ENCODE results near the gene MINDY3.
A peak's percentile ranks its signal among the peaks of the same experiment; 100 is the strongest.

Gene MINDY3

DNA sequence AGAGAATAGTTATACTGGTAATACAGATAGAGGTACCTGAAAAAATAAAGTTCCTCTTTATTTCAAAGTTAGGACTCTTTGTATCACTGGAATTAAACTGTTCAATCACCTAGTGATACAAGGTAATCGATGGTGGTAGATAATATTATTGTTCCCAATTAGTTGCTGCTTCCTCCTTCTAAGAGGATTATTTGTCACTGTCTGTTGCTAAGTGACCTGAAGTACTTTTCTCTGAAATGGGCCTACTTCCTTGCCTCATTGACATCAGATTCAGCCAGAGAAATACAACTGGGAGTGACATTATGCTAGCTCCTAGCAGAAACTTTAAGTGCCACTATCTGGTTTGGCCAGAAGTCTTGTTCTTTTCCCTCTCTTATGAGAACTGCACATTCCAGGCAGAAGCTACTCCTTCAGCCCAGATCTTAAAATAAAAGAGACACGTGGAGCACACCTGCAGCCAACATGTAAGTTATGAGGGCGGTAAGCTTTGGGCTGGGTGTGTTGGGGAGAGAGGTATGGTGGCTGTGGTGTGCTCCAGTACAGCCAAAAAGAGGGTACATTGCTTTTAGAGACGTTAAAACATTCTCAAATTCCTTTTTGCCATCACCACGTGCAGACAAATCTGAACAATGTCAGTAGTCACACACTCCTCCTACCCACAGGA lies 54.8 kb downstream of the MINDY3 start:
- DNase-seq (ENCODE audit: low read depth) = no peak

GRCh38 chr10:15804109-15804508 lies 56.2 kb downstream of the MINDY3 start:
- no peak for DNase-seq (ENCODE audit: low read depth)

- no peak for DNase-seq (ENCODE audit: low read depth)
Observed at GRCh38 chr10:15802375-15802949, 57.8 kb downstream of the MINDY3 start.

- no peak for DNase-seq (ENCODE audit: low read depth)
Observed at GRCh38 chr10:15801641-15802040, 58.7 kb downstream of the MINDY3 start.

DNA sequence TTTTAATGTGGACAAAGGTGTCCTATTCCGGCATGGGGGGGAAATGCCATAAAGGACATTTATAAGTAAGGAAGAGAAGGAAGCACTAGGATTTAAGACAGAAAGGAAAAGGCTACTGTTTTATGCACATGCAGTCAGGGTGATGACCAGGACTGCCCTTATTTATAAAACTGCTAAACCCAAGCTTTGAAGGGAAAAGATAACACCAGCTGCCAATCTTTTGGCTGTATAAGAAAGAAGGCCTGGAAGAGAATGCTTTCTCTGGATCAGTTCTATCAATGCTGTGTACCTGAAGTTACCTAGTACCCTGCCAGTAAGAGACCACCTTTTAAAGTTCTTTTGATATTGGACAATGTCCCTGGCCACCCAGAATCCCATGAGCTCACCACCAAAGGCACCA lies 59.2 kb downstream of the MINDY3 start:
- DNase-seq (ENCODE audit: low read depth) = no peak

- no peak for DNase-seq (ENCODE audit: low read depth)
Observed at GRCh38 chr10:15797346-15797745, 63.0 kb downstream of the MINDY3 start.

DNA sequence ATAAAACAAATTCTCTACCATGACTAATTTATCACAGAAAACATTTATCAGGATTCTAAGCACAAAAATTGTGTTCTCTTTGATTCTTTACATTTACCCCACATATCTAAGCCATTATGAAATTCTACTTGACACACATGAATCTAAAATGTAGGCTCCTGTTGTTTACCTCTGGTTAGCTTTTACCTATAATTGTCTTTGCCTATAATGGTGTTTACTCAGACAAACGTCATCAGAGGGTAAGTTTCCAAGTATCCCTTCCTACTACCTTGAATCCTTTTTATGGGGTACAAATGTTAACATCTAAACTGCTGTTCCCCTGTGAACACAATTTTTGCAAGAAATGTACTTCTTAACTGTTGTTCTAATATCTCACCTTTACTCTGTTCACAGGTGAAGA lies 63.5 kb downstream of the MINDY3 start:
- no peak for DNase-seq (ENCODE audit: low read depth)

GRCh38 chr10:15796098-15796759 lies 64.1 kb downstream of the MINDY3 start:
- DNase-seq (ENCODE audit: low read depth) = no peak

- no peak for DNase-seq (ENCODE audit: low read depth)
Observed at GRCh38 chr10:15795036-15795792, 65.1 kb downstream of the MINDY3 start.

DNA sequence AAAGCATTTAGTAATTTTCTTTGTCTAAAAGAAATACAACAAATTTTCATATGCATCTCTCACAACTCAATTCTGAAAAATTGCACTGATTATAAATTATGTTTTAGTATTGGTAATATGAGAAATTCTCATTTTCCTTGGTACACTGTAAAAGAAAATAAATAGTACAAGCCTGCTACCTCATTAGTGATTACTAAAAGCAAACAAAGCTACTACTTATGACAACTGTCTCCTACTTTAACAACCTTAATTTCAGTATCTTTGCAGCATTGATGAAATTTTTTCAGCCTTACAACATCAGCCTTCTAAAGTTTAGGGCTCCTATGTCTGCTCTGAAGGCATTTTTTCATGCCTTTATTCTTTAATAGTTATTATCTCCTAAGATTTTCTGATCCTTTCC lies 65.7 kb downstream of the MINDY3 start:
- DNase-seq (ENCODE audit: low read depth) = no peak

DNA sequence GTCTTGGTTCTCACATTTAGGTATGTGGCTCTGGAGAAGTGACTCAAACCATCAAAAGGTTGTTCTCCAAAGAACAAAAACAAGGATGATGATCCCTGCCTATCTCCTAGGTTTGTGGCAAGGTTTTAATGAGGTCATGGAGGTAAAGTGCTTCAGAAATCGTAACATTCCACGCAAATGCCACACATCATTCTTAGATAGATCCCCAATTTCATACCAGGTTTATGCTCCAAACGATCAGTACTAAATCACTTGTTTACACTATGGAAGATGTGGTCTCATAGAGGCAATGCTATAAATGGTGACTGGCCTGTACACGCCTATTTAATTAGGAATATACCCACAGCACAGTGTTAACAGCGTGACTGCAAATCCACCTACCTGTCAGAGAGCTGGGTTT lies 66.6 kb downstream of the MINDY3 start:
- DNase-seq (ENCODE audit: low read depth) = no peak

DNA sequence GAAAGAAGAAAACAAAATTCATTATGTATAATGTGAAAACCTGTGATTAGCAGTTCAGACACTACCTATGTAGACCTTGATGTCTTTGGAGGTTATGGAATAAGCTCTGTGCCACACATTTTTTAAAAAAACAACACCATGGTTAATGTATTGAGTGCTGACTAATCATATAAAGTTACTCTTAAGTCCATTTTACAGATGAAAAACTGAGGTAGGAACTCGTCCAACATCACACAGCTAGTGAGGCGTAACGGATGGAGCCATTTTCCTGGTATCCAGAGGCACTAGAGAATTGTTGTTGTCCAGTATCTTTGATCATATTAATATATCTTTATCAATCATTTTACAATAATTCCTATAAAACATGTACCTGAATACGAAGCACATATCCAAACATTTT lies 67.5 kb downstream of the MINDY3 start:
- no peak for DNase-seq (ENCODE audit: low read depth)

- DNase-seq (ENCODE audit: low read depth) = peak; percentile 2
Observed at GRCh38 chr10:15791816-15792524, 68.3 kb downstream of the MINDY3 start.

- DNase-seq (ENCODE audit: low read depth) = peak; percentile 73
Observed at GRCh38 chr10:15789793-15790525, 70.3 kb downstream of the MINDY3 start.

DNA sequence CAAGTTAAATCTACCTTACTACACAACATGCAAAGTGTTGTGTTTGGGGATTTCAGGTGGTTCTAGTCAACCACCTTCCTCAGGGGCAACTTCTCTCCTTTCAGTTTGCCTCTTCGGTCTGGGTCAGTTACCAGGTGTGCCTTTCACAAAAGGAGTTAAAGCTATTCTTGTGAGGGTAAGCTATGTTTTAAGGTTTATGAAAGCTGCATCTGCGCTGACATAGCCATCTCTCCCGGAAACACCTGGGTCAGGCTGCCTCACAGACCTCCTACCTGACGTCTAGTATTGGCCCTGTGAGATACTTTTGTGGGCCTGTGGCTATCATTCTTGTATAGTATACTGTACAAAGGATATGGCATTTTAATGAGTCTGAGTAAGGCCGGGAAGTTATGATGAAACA lies 72.9 kb downstream of the MINDY3 start:
- no peak for DNase-seq (ENCODE audit: low read depth)

- peak; percentile 47 for DNase-seq (ENCODE audit: low read depth)
Observed at GRCh38 chr10:15784662-15785300, 75.5 kb downstream of the MINDY3 start.

DNA sequence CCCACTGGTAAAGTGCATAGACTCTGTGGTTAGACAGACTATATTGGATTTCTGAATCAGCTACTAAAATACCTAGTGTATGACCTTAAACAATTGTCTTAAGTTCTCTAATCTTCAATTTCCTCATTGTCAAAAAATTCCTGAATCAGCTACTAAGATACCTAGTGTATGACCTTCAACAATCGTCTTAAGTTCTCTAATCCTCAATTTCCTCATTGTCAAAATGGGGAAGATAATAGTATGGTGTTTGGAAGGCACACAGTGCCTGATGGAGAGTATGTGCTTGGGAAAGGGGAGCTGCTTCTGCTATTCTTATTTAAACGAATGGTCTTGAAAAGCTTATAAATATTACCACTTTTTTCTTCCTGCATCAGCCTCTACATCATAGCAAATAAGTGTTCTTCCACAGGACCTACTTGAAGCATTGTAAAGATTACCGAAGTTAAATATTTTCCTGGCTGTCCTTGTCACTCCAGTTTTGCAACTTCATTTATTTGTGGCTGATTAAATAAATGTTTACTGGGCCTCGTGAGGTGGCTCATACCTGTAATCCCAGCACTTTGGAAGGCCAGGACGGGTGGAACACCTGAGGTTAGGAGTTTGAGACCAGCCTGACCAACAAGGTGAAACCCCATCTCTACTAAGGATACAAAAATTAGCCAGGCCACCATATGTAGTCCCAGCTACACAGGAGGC lies 76.2 kb downstream of the MINDY3 start:
- no peak for DNase-seq (ENCODE audit: low read depth)

DNA sequence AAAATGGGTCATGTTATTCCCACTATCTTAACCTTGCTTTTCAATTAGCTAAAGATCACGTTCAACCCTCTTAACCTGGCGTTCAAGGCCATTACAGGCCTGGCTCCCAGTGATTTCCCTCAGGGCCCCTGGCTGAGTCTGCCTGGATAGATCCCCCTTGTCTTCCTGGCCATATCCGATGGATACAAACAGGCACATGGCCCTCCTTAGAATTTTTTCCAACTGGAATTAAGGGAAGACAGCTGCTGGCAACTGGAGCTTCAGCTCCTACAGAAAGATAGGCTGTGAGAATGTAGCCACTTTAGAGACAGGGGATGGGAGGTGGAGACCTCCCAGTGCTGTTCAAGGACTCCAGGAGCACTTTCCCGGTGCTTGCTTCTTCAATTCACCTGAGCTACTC lies 77.5 kb downstream of the MINDY3 start:
- DNase-seq (ENCODE audit: low read depth) = no peak

DNA sequence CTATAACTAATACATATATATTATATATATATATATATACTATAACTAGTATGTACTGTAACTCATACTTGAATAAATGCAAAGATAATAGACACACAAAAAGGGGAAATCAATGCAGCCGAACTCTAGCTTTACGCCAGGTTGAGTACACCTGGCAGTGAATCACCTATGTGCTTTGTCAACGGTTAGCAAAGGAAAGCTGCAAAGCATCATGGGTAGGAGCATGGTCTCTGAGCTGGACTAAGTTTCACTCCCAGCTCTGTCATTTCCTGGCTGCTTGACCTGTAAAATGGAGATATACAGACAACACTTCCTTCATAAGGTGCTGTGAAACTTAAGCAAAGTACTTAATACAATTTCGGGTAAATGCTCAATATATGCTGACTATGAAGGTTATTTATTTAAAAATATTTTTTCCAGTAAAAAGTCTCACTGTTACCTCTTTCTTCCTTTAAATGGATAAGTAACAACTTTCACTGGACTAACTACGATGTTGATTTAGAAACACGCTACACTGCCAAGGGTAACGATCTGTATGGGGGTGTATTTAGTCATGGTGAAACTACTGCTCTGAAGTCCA lies 78.8 kb downstream of the MINDY3 start:
- DNase-seq (ENCODE audit: low read depth) = no peak

All from ELR (cell line).